Lung (tissue), 12 donors: ENCODE results near the gene ZNF417. TPM values are rescaled to one million over a fixed set of nuclear protein-coding genes. Genes with fewer than 3 reads are reported as not detected.
"Not testable (repeated sequence)": the region's sequence is repeated elsewhere in the genome, so short reads cannot be mapped to it uniquely, and the experiment has no call there.

ENCODE experiments used
- ATAC-seq: fragments of 200-7000 bp; cut with Tn5 transposase; one replicate; pipeline ENCODE4 v1.9.1; 2020; ENCODE audit warnings: moderate number of reproducible peaks; ENCODE audit not compliant: insufficient read depth, low FRiP score
- DNase-seq, 3 donors: peaks; one replicate each; pipeline ENCODE4 v3.0.0-alpha.2; 2013 to 2017
- H3K27ac ChIP-seq, 2 donors: one replicate each; pipeline ENCODE4 v1.5.1; 2013; ENCODE audit warnings: mild to moderate bottlenecking in 2 of 2, moderate library complexity in 2 of 2, control low read depth in 1 of 2, inconsistent platforms in 1 of 2, low read depth in 1 of 2, low read length in 1 of 2
- H3K27me3 ChIP-seq, 3 donors: one replicate each; pipeline ENCODE4 v1.5.1; 2013; ENCODE audit warnings: low read length in 2 of 3; ENCODE audit not compliant: control insufficient read depth in 3 of 3, insufficient read depth in 3 of 3
- H3K36me3 ChIP-seq, 4 donors: one replicate each; pipeline ENCODE4 v1.5.1; 2013; ENCODE audit warnings: low read length in 4 of 4, mild to moderate bottlenecking in 1 of 4, moderate library complexity in 1 of 4; ENCODE audit not compliant: control insufficient read depth in 4 of 4, insufficient read depth in 4 of 4
- H3K4me1 ChIP-seq, 5 donors: one replicate each; pipeline ENCODE4 v1.5.1; 2013; ENCODE audit warnings: low read length in 5 of 5, mild to moderate bottlenecking in 2 of 5, moderate library complexity in 1 of 5; ENCODE audit not compliant: control insufficient read depth in 5 of 5, insufficient read depth in 5 of 5
- H3K4me3 ChIP-seq: one replicate; pipeline ENCODE4 v1.5.1; 2013; ENCODE audit warnings: mild to moderate bottlenecking, control low read depth, moderate library complexity
- H3K9ac ChIP-seq, 2 donors: one replicate each; pipeline ENCODE4 v1.5.1; 2013; ENCODE audit warnings: low read length in 2 of 2, control low read depth in 1 of 2; ENCODE audit not compliant: insufficient read depth in 1 of 2
- H3K9me3 ChIP-seq, 4 donors: one replicate each; pipeline ENCODE4 v1.5.1; 2013; ENCODE audit warnings: low read length in 3 of 4, mild to moderate bottlenecking in 1 of 4, moderate library complexity in 1 of 4; ENCODE audit not compliant: control insufficient read depth in 4 of 4, insufficient read depth in 3 of 4
- CTCF ChIP-seq: IDR thresholded peaks from 2 replicates; pipeline ENCODE4 v1.5.1; 2012; ENCODE audit warnings: mild to moderate bottlenecking; ENCODE audit errors: control extremely low read depth, extremely low read depth
- WGBS, 2 donors: extraction: QIAGEN DNeasy Blood & Tissue Kit; methylation state at CpG; one replicate each; pipeline ENCODE4 v1.1.7; 2013; 5-methylcytosine and 5-hydroxymethylcytosine counted together
- polyA plus RNA-seq, 2 donors: library from polyadenylated mRNA; stranded (reverse); fragments of 200-250 nt; gene quantifications; one replicate each; pipeline ENCODE4 v1.2.1, GENCODE V29; 2013
- total RNA-seq, 2 donors: library from RNA; depleted of rRNA in 1 of 2; stranded (reverse); fragments of >200 nt in 1 of 2; gene quantifications; one replicate each; pipeline ENCODE4 v1.2.1, GENCODE V29; 2014 to 2021
- donor health status: control.
- donor health status: control.
- donor health status: Bipolar disorder and iron deficiency.
- donor health status: healthy.
- donor health status: DM: yes; HTN: yes; CAD: no.

ZNF417 gene
- total and polyA plus RNA-seq, 4 donors: 3.3 to 39.0 (median 10.2) TPM

GRCh38 chr19:57872450-57872849 lies 43.9 kb downstream of the ZNF417 start:
- no peaks in the 10 kb centered on the region for H3K27me3 ChIP-seq
- TF ChIP-seq CTCF: no peak
- peaks cover 12 to 50% (median 43%) of the 10 kb centered on the region in 4 donors for H3K36me3 ChIP-seq
- H3K9me3 ChIP-seq: peaks cover 12 to 62% (median 39%) of the 10 kb centered on the region in 4 donors
- ATAC-seq: no peak
- H3K4me1 ChIP-seq: no peaks in the 10 kb centered on the region
- no peak for DNase-seq
- H3K27ac ChIP-seq: no peak overlapping the region
- H3K9ac ChIP-seq: no peak overlapping the region
- H3K4me3 ChIP-seq: no peak overlapping the region

GRCh38 chr19:57870225-57870624 lies 46.2 kb downstream of the ZNF417 start:
- 96 to 98% methylated on average over 2 of the region's 2 CpGs for WGBS, 2 donors
- Histone ChIP-seq H3K9me3 (peaks cover 9 to 50% (median 37%) of the 10 kb centered on the region in 4 donors), H3K27ac (no peak overlapping the region), H3K4me3 (no peak overlapping the region), H3K36me3 (peaks cover 15 to 48% (median 43%) of the 10 kb centered on the region in 4 donors), H3K9ac (no peak overlapping the region), H3K27me3 (no peaks in the 10 kb centered on the region), H3K4me1 (no peaks in the 10 kb centered on the region)
- no peak for TF ChIP-seq CTCF
- DNase-seq (no peak), ATAC-seq (no peak)

GRCh38 chr19:57869655-57870054 lies 46.7 kb downstream of the ZNF417 start:
- H3K4me3 ChIP-seq, H3K9ac ChIP-seq, DNase-seq, H3K4me1 ChIP-seq, H3K27ac ChIP-seq, H3K27me3 ChIP-seq, ATAC-seq: not testable (repeated sequence)
- Histone ChIP-seq H3K36me3 (peaks cover 15 to 48% (median 45%) of the 10 kb centered on the region in 4 donors), H3K9me3 (peaks cover 9 to 48% (median 36%) of the 10 kb centered on the region in 4 donors)
- 98 to 100% methylated on average over 5 to 6 of the region's 6 CpGs for WGBS, 2 donors

- ATAC-seq (no peak), DNase-seq (no peak)
- Histone ChIP-seq H3K4me3 (no peak overlapping the region), H3K36me3 (peaks cover 17 to 52% (median 45%) of the 10 kb centered on the region in 4 donors), H3K9ac (no peak overlapping the region), H3K27ac (no peak overlapping the region), H3K9me3 (peaks cover under 1 to 46% (median 26%) of the 10 kb centered on the region in 4 donors), H3K4me1 (no peaks in the 10 kb centered on the region), H3K27me3 (no peaks in the 10 kb centered on the region)
- WGBS, 2 donors: 96% methylated on average over 7 of the region's 7 CpGs
- TF ChIP-seq CTCF: no peak
Observed at GRCh38 chr19:57867868-57868492, 48.4 kb downstream of the ZNF417 start.

Other genes with a start within 250 kb of the ZNF417 start
- gene ZSCAN4, start 247.7 kb downstream of the ZNF417 start, total RNA-seq: under 1 TPM in 1 of 2 donors, not detected in 1; 0.21 TPM
- gene ZSCAN4, start 247.7 kb downstream of the ZNF417 start, polyA plus RNA-seq: under 1 TPM; 0.07 to 0.14 TPM
- gene ZNF551, start 234.6 kb downstream of the ZNF417 start, total RNA-seq: 10 to 100 TPM in 1 of 2 donors, 1 to 10 TPM in 1; 8.7 to 12.0 TPM
- gene ZNF551, start 234.6 kb downstream of the ZNF417 start, polyA plus RNA-seq: 1 to 10 TPM; 1.5 to 3.1 TPM
- gene ZNF154, start 207.4 kb downstream of the ZNF417 start, total RNA-seq: 10 to 100 TPM in 1 of 2 donors, 1 to 10 TPM in 1; 3.7 to 34.6 TPM
- gene ZNF154, start 207.4 kb downstream of the ZNF417 start, polyA plus RNA-seq: 1 to 10 TPM; 1.2 to 1.9 TPM
- 10 to 100 TPM in 1 of 2 donors, 1 to 10 TPM in 1; 9.7 to 17.1 TPM for gene ZNF671, start 189.0 kb downstream of the ZNF417 start, total RNA-seq
- 1 to 10 TPM; 2.4 to 4.8 TPM for gene ZNF671, start 189.0 kb downstream of the ZNF417 start, polyA plus RNA-seq
- gene ZNF776, start 169.8 kb downstream of the ZNF417 start, total RNA-seq: 10 to 100 TPM; 13.9 to 33.8 TPM
- 1 to 10 TPM; 2.9 to 5.6 TPM for gene ZNF776, start 169.8 kb downstream of the ZNF417 start, polyA plus RNA-seq
- gene ZNF586, start 146.9 kb downstream of the ZNF417 start, total RNA-seq: 10 to 100 TPM; 14.8 to 48.1 TPM
- 1 to 10 TPM; 4.8 to 7.4 TPM for gene ZNF586, start 146.9 kb downstream of the ZNF417 start, polyA plus RNA-seq
- 10 to 100 TPM; 15.1 to 44.1 TPM for gene ZNF552, start 101.7 kb downstream of the ZNF417 start, total RNA-seq
- gene ZNF552, start 101.7 kb downstream of the ZNF417 start, polyA plus RNA-seq: 1 to 10 TPM; 5.9 to 7.2 TPM
- 10 to 100 TPM; 15.5 to 31.7 TPM for gene ZNF587B, start 86.3 kb downstream of the ZNF417 start, total RNA-seq
- gene ZNF587B, start 86.3 kb downstream of the ZNF417 start, polyA plus RNA-seq: 1 to 10 TPM; 4.0 to 7.3 TPM
- gene ZNF587, start 66.7 kb downstream of the ZNF417 start, total RNA-seq: 10 to 100 TPM; 20.0 to 44.4 TPM
- gene ZNF587, start 66.7 kb downstream of the ZNF417 start, polyA plus RNA-seq: 10 to 100 TPM in 1 of 2 donors, 1 to 10 TPM in 1; 6.7 to 11.6 TPM
- 10 to 100 TPM; 15.5 to 29.4 TPM for gene ZNF814, start 27.6 kb downstream of the ZNF417 start, total RNA-seq
- gene ZNF814, start 27.6 kb downstream of the ZNF417 start, polyA plus RNA-seq: 1 to 10 TPM; 7.2 to 7.9 TPM
- 10 to 100 TPM in 1 of 2 donors, 1 to 10 TPM in 1; 7.0 to 20.8 TPM for gene ZNF418, start 18.8 kb upstream of the ZNF417 start, total RNA-seq
- 1 to 10 TPM; 1.9 to 2.5 TPM for gene ZNF418, start 18.8 kb upstream of the ZNF417 start, polyA plus RNA-seq
- gene ZNF256, start 31.1 kb upstream of the ZNF417 start, total RNA-seq: 1 to 10 TPM; 4.9 to 8.1 TPM
- gene ZNF256, start 31.1 kb upstream of the ZNF417 start, polyA plus RNA-seq: 1 to 10 TPM; 2.5 to 2.7 TPM
- gene C19orf18, start 57.9 kb upstream of the ZNF417 start, total RNA-seq: 1 to 10 TPM; 1.2 to 1.3 TPM
- 1 to 10 TPM in 1 of 2 donors, under 1 TPM in 1; 0.24 to 2.0 TPM for gene C19orf18, start 57.9 kb upstream of the ZNF417 start, polyA plus RNA-seq
- gene ZNF606, start 86.2 kb upstream of the ZNF417 start, total RNA-seq: 10 to 100 TPM; 16.9 to 37.9 TPM
- 1 to 10 TPM; 6.0 to 6.5 TPM for gene ZNF606, start 86.2 kb upstream of the ZNF417 start, polyA plus RNA-seq
- 1 to 10 TPM; 1.1 to 1.7 TPM for gene ZSCAN1, start 117.4 kb upstream of the ZNF417 start, total RNA-seq
- gene ZSCAN1, start 117.4 kb upstream of the ZNF417 start, polyA plus RNA-seq: under 1 TPM; 0.30 to 0.63 TPM
- 10 to 100 TPM in 1 of 2 donors, 1 to 10 TPM in 1; 4.6 to 13.5 TPM for gene ZNF135, start 142.7 kb upstream of the ZNF417 start, total RNA-seq
- gene ZNF135, start 142.7 kb upstream of the ZNF417 start, polyA plus RNA-seq: 1 to 10 TPM; 2.2 to 2.4 TPM
- 100 to 1,000 TPM in 1 of 2 donors, 10 to 100 TPM in 1; 68.7 to 123 TPM for gene ZSCAN18, start 181.6 kb upstream of the ZNF417 start, total RNA-seq
- 10 to 100 TPM; 22.1 to 37.4 TPM for gene ZSCAN18, start 181.6 kb upstream of the ZNF417 start, polyA plus RNA-seq
- 10 to 100 TPM in 1 of 2 donors, 1 to 10 TPM in 1; 9.0 to 20.0 TPM for gene ZNF329, start 234.2 kb upstream of the ZNF417 start, total RNA-seq
- 1 to 10 TPM; 2.3 to 3.9 TPM for gene ZNF329, start 234.2 kb upstream of the ZNF417 start, polyA plus RNA-seq